Trophoblast cell (in vitro differentiated cells and primary cell): Measurements from ENCODE around the gene SLC34A2.

Experiments
- DNase-seq, 2 donors: peaks; one replicate each; pipeline ENCODE4 v3.0.0-alpha.2; 2016
- H2AFZ ChIP-seq: 2 replicates; pipeline ENCODE4 v1.6.1; 2013; ENCODE audit warnings: low read length, moderate library complexity, mild to moderate bottlenecking; ENCODE audit not compliant: insufficient read depth, poor library complexity
- H2AK5ac ChIP-seq: 2 replicates; pipeline ENCODE4 v1.6.1; 2013; ENCODE audit warnings: mild to moderate bottlenecking, low read length
- H2BK120ac ChIP-seq: 2 replicates; pipeline ENCODE4 v1.6.1; 2013; ENCODE audit warnings: low read length, mild to moderate bottlenecking, moderate library complexity; ENCODE audit not compliant: insufficient read depth, poor library complexity
- H2BK12ac ChIP-seq: 2 replicates; pipeline ENCODE4 v1.6.1; 2013; ENCODE audit warnings: mild to moderate bottlenecking, low read length, moderate library complexity
- H2BK5ac ChIP-seq: 2 replicates; pipeline ENCODE4 v1.6.1; 2013; ENCODE audit warnings: low read length, low read depth, moderate library complexity, mild to moderate bottlenecking; ENCODE audit not compliant: poor library complexity
- H3K14ac ChIP-seq: 2 replicates; pipeline ENCODE4 v1.6.1; 2013; ENCODE audit warnings: mild to moderate bottlenecking, low read length
- H3K18ac ChIP-seq: 2 replicates; pipeline ENCODE4 v1.6.1; 2013; ENCODE audit warnings: mild to moderate bottlenecking, low read length
- H3K23ac ChIP-seq: 2 replicates; pipeline ENCODE4 v1.6.1; 2013; ENCODE audit warnings: low read length
- H3K27ac ChIP-seq: 2 replicates; pipeline ENCODE4 v1.5.1; 2013; ENCODE audit warnings: low read depth, mild to moderate bottlenecking, inconsistent platforms, low read length, moderate library complexity
- H3K27me3 ChIP-seq: 2 replicates; pipeline ENCODE4 v1.6.1; 2013; ENCODE audit warnings: inconsistent platforms, mild to moderate bottlenecking, low read length, moderate library complexity; ENCODE audit not compliant: insufficient read depth
- H3K36me3 ChIP-seq, 2 experiments: 1 replicate in 1 of 2; 2 replicates in 1 of 2; pipeline ENCODE4 v1.6.1; 2013; ENCODE audit warnings: low read length in 2 of 2, mild to moderate bottlenecking in 2 of 2, moderate library complexity in 1 of 2; ENCODE audit not compliant: insufficient read depth in 2 of 2, control insufficient read depth in 1 of 2
- H3K4ac ChIP-seq: 2 replicates; pipeline ENCODE4 v1.6.1; 2013; ENCODE audit warnings: low read depth, mild to moderate bottlenecking, low read length, moderate library complexity
- H3K4me1 ChIP-seq, 2 experiments: 1 replicate in 1 of 2; 2 replicates in 1 of 2; pipeline ENCODE4 v1.6.1; 2013; ENCODE audit warnings: low read length in 2 of 2, mild to moderate bottlenecking in 2 of 2, moderate library complexity in 1 of 2; ENCODE audit not compliant: insufficient read depth in 2 of 2, control insufficient read depth in 1 of 2
- H3K4me2 ChIP-seq: 2 replicates; pipeline ENCODE4 v1.6.1; 2013; ENCODE audit warnings: inconsistent platforms, mild to moderate bottlenecking, low read length, moderate library complexity
- H3K4me3 ChIP-seq: 2 replicates; pipeline ENCODE4 v1.5.1; 2013; ENCODE audit warnings: mild to moderate bottlenecking, low read depth, low read length, inconsistent platforms
- H3K79me1 ChIP-seq: one replicate; pipeline ENCODE4 v1.6.1; 2013; ENCODE audit warnings: low read length
- H3K79me2 ChIP-seq: 2 replicates; pipeline ENCODE4 v1.6.1; 2013; ENCODE audit warnings: low read length, mild to moderate bottlenecking; ENCODE audit not compliant: control insufficient read depth, insufficient read depth, poor library complexity
- H3K9ac ChIP-seq: 2 replicates; pipeline ENCODE4 v1.6.1; 2013; ENCODE audit warnings: mild to moderate bottlenecking, low read length
- H3K9me3 ChIP-seq: 2 replicates; pipeline ENCODE4 v1.6.1; 2013; ENCODE audit warnings: low read depth, mild to moderate bottlenecking, control low read depth, inconsistent platforms, low read length; ENCODE audit not compliant: insufficient read depth
- H4K12ac ChIP-seq: 2 replicates; pipeline ENCODE4 v1.6.1; 2013; ENCODE audit warnings: low read depth, mild to moderate bottlenecking, low read length, moderate library complexity
- H4K8ac ChIP-seq: 2 replicates; pipeline ENCODE4 v1.6.1; 2013; ENCODE audit warnings: low read depth, mild to moderate bottlenecking, low read length, moderate library complexity
- H4K91ac ChIP-seq: one replicate; pipeline ENCODE4 v1.6.1; 2013; ENCODE audit warnings: low read depth, mild to moderate bottlenecking, low read length, moderate library complexity
- WGBS: extraction: QIAGEN DNeasy Blood & Tissue Kit; methylation state at CpG from one replicate; pipeline ENCODE4 v1.1.7; 2013; ENCODE audit warnings: missing lambda C conversion rate; ENCODE audit not compliant: insufficient read length, insufficient coverage; ENCODE audit errors: extremely low coverage; 5-methylcytosine and 5-hydroxymethylcytosine counted together

SLC34A2 gene

GRCh38 chr4:25676221-25676620 lies 20.6 kb downstream of the SLC34A2 start:
- no peak overlapping the region for H3K4me3 ChIP-seq
- H3K36me3 ChIP-seq = no peaks in the 10 kb centered on the region
- H2BK120ac ChIP-seq = no peak overlapping the region
- no peak overlapping the region for H4K91ac ChIP-seq
- H4K12ac ChIP-seq = no peak overlapping the region
- no peak for DNase-seq
- no peak overlapping the region for H3K18ac ChIP-seq
- no peaks in the 10 kb centered on the region for H3K4me1 ChIP-seq
- no peaks in the 10 kb centered on the region for H3K9me3 ChIP-seq
- H2AK5ac ChIP-seq = no peak overlapping the region
- no peak overlapping the region for H3K23ac ChIP-seq
- no peak overlapping the region for H4K8ac ChIP-seq
- no peak overlapping the region for H2BK5ac ChIP-seq
- H3K9ac ChIP-seq = no peak overlapping the region
- H3K79me2 ChIP-seq = no peaks in the 10 kb centered on the region
- H2BK12ac ChIP-seq = no peak overlapping the region
- no peaks in the 10 kb centered on the region for H3K79me1 ChIP-seq
- H3K27ac ChIP-seq = no peak overlapping the region
- H3K4ac ChIP-seq = no peak overlapping the region
- H2AFZ ChIP-seq = no peak overlapping the region
- H3K27me3 ChIP-seq = no peaks in the 10 kb centered on the region
- no CpG with 5 or more reads among the region's 30 CpGs for WGBS
- H3K4me2 ChIP-seq = no peak overlapping the region
- H3K14ac ChIP-seq = no peak overlapping the region

- H4K12ac ChIP-seq = no peak overlapping the region
- no peak overlapping the region for H4K8ac ChIP-seq
- H3K23ac ChIP-seq = no peak overlapping the region
- H3K27me3 ChIP-seq = no peaks in the 10 kb centered on the region
- H3K9ac ChIP-seq = no peak overlapping the region
- no peaks in the 10 kb centered on the region for H3K9me3 ChIP-seq
- no peak overlapping the region for H3K4me2 ChIP-seq
- no peak for DNase-seq
- H2AFZ ChIP-seq = no peak overlapping the region
- H3K36me3 ChIP-seq = no peaks in the 10 kb centered on the region
- no peak overlapping the region for H3K18ac ChIP-seq
- H3K79me1 ChIP-seq = no peaks in the 10 kb centered on the region
- no peak overlapping the region for H3K14ac ChIP-seq
- no peak overlapping the region for H4K91ac ChIP-seq
- WGBS = no CpG with 5 or more reads among the region's 3 CpGs
- no peak overlapping the region for H3K4ac ChIP-seq
- no peak overlapping the region for H3K27ac ChIP-seq
- no peak overlapping the region for H2BK12ac ChIP-seq
- H3K4me3 ChIP-seq = no peak overlapping the region
- no peak overlapping the region for H2AK5ac ChIP-seq
- H2BK120ac ChIP-seq = no peak overlapping the region
- H3K79me2 ChIP-seq = no peaks in the 10 kb centered on the region
- no peak overlapping the region for H2BK5ac ChIP-seq
- H3K4me1 ChIP-seq = no peaks in the 10 kb centered on the region
Observed at GRCh38 chr4:25677157-25677556, 21.5 kb downstream of the SLC34A2 start.

GRCh38 chr4:25677943-25678342 lies 22.3 kb downstream of the SLC34A2 start:
- no peak overlapping the region for H4K12ac ChIP-seq
- no CpG with 5 or more reads among the region's 5 CpGs for WGBS
- H3K36me3 ChIP-seq = no peaks in the 10 kb centered on the region

GRCh38 chr4:25687773-25688172 lies 32.1 kb downstream of the SLC34A2 start:
- no peak overlapping the region for H2BK12ac ChIP-seq
- H2BK5ac ChIP-seq = no peak overlapping the region
- no peak overlapping the region for H4K8ac ChIP-seq
- H2BK120ac ChIP-seq = no peak overlapping the region
- H4K12ac ChIP-seq = no peak overlapping the region
- H3K79me2 ChIP-seq = no peaks in the 10 kb centered on the region
- WGBS = 100% methylated on average over 2 of the region's 7 CpGs
- no peak overlapping the region for H3K23ac ChIP-seq
- H4K91ac ChIP-seq = no peak overlapping the region
- no peak overlapping the region for H3K14ac ChIP-seq
- H3K27me3 ChIP-seq = no peaks in the 10 kb centered on the region
- no peak for DNase-seq
- H3K27ac ChIP-seq = no peak overlapping the region
- no peak overlapping the region for H2AK5ac ChIP-seq
- H3K4ac ChIP-seq = no peak overlapping the region
- no peaks in the 10 kb centered on the region for H3K4me1 ChIP-seq
- no peak overlapping the region for H3K9ac ChIP-seq
- H3K36me3 ChIP-seq = no peaks in the 10 kb centered on the region
- H3K18ac ChIP-seq = no peak overlapping the region
- H3K4me3 ChIP-seq = no peak overlapping the region
- H3K4me2 ChIP-seq = no peak overlapping the region
- H3K9me3 ChIP-seq = peaks cover 2% of the 10 kb centered on the region
- H2AFZ ChIP-seq = no peak overlapping the region
- no peaks in the 10 kb centered on the region for H3K79me1 ChIP-seq

More at GRCh38 chr4:25677943-25678342, 22.3 kb downstream of the SLC34A2 start:
- no peak overlapping the region for H2BK5ac ChIP-seq
- H2AFZ ChIP-seq = no peak overlapping the region
- H2BK120ac ChIP-seq = no peak overlapping the region
- H3K9me3 ChIP-seq = no peaks in the 10 kb centered on the region
- H3K14ac ChIP-seq = no peak overlapping the region
- H4K91ac ChIP-seq = no peak overlapping the region
- no peak overlapping the region for H2AK5ac ChIP-seq
- no peak overlapping the region for H3K27ac ChIP-seq
- DNase-seq = no peak
- no peaks in the 10 kb centered on the region for H3K4me1 ChIP-seq
- H3K27me3 ChIP-seq = no peaks in the 10 kb centered on the region
- H3K79me1 ChIP-seq = no peaks in the 10 kb centered on the region
- no peak overlapping the region for H3K23ac ChIP-seq
- no peak overlapping the region for H3K18ac ChIP-seq
- no peak overlapping the region for H2BK12ac ChIP-seq
- H3K9ac ChIP-seq = no peak overlapping the region
- H3K4me2 ChIP-seq = no peak overlapping the region
- H4K8ac ChIP-seq = no peak overlapping the region
- H3K4ac ChIP-seq = no peak overlapping the region
- H3K4me3 ChIP-seq = no peak overlapping the region
- no peaks in the 10 kb centered on the region for H3K79me2 ChIP-seq
